ENCODE data around the gene EMP2.

The EMP2 gene

DNA sequence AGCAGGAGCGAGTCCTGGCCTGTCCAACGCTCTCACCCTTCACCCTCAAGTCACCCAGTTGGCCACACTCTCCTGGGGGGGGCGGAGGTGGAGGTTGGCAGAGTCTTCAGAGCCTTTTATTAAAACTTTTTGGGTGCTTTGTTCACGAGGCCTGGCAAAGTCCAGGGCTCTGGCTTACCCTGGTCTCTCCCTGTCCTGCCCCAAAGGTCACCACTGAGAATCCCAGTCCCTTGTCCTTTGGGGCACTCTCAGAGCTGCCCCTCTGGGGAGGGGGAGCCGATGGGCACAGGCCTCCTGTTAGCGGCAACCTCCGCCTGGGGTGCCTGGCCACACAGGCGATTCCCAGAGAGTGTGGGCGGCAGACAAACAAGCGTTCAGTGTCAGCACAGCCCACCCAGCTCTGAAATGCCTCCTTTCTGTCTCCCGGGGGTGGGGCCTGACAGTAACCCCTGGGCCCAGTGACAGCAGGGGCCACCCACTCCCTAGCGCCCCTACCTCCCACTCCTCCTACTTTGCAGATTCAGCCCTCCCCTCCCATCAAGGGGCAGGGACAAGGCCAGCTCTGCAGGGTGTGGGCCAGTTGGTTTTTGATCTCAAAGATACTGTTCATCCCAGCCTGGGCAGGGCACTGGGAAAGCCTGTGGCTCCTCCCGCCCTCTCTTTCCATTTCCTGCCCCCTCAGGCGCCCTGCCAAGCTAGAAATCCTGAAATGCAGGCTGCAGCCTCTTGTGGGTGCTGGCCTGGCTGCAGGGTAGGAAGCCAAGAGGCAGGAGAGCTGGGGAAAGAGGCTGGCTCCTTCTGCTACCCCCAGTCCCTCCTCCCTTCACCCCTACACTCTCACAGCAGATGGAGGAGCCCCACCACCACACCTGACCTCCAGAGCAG lies 36.6 kb upstream of the EMP2 start:
- Histone ChIP-seq H3K4me1 (ENCODE audit: control insufficient read depth, insufficient read depth, low read length) (peaks cover 2% of the 10 kb centered on the region), H3K4me3 (ENCODE audit: low read length) (no peak overlapping the region), H3K9ac (ENCODE audit: low read length) (no peak overlapping the region), H3K36me3 (ENCODE audit: control insufficient read depth, insufficient read depth, low read length) (no peaks in the 10 kb centered on the region), H3K27me3 (ENCODE audit: control insufficient read depth, insufficient read depth, low read length) (no peaks in the 10 kb centered on the region), H3K27ac (ENCODE audit: low read depth, low read length) (peak overlapping the region; percentile 50)

DNA sequence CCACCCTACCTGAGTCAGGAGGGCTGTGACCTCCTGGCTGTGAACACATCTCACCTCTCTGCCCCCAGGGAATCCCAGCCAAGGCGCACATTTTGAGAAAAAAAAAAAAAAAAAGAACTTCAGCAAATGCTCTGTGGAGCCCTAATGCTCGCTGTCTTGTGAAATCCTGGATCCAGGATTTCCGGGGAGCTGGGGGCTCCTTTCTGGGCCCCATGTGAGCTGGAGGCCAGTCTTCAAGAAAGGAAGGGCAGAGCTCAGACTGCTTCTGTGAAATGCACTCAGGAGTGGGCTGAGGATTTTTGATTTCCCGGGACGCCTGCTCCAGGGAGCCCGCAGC lies 36.0 kb upstream of the EMP2 start:
- Histone ChIP-seq H3K27me3 (ENCODE audit: control insufficient read depth, insufficient read depth, low read length) (no peaks in the 10 kb centered on the region), H3K27ac (ENCODE audit: low read depth, low read length) (peak overlapping the region; percentile 50), H3K9ac (ENCODE audit: low read length) (no peak overlapping the region), H3K36me3 (ENCODE audit: control insufficient read depth, insufficient read depth, low read length) (no peaks in the 10 kb centered on the region), H3K4me3 (ENCODE audit: low read length) (no peak overlapping the region), H3K4me1 (ENCODE audit: control insufficient read depth, insufficient read depth, low read length) (peaks cover 2% of the 10 kb centered on the region)

DNA sequence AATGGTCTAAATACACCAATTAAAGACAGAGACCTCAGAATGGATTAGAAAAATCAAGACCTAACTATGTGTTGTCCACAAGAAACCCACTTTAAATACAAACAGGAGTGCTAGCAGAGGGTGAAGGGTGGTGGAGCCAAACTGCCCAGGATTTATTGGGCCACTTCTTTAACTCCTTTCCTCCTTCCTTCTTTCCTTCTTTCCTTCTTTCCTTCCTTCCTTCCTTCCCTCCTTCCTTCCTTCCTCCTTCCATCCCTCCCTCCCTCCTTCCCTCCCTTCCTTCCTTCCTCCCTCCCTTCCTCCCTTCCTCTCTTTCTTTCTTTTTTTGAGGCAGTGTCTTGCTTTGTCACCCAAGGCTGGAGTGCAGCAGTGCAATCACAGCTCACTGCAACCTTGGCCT lies 34.3 kb upstream of the EMP2 start:
- Histone ChIP-seq H3K36me3 (ENCODE audit: control insufficient read depth, insufficient read depth, low read length) (no peaks in the 10 kb centered on the region), H3K9ac (ENCODE audit: low read length) (no peak overlapping the region), H3K4me1 (ENCODE audit: control insufficient read depth, insufficient read depth, low read length) (peaks cover 2% of the 10 kb centered on the region), H3K27ac (ENCODE audit: low read depth, low read length) (no peak overlapping the region), H3K4me3 (ENCODE audit: low read length) (no peak overlapping the region), H3K27me3 (ENCODE audit: control insufficient read depth, insufficient read depth, low read length) (no peaks in the 10 kb centered on the region)

DNA sequence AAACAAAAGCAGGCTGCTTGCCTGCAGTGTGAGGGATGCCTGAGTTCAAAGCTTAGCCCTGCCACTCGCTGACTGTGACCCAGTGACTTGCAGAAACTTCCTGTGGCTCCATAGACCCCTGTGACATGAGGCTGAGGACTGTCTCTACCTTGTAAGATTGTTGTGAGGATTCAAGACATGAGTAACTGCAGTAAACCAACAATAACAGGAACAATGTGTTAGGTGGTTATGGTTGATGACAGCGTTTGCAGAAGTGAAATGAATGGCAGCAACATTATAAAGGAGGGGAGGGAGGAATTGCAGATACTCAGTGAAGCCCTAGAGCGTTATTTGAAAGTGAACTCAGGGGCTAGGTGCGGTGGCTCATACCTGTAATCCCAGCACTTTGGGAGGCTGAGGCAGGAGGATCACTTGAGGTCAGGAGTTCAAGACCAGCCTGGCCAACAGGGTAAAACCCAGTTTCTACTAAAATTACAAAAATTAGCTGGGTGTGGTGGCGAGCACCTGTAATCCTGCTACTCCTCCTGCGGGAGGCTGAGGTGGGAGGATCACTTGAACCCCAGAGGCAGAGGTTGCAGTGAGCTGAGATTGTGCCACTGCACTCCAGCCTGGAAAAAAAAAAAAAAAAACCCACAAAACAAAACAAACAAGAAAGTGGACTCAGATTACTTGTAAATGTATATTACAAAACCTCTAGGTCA lies 33.5 kb upstream of the EMP2 start:
- Histone ChIP-seq H3K27me3 (ENCODE audit: control insufficient read depth, insufficient read depth, low read length) (no peaks in the 10 kb centered on the region), H3K4me3 (ENCODE audit: low read length) (no peak overlapping the region), H3K36me3 (ENCODE audit: control insufficient read depth, insufficient read depth, low read length) (no peaks in the 10 kb centered on the region), H3K9ac (ENCODE audit: low read length) (no peak overlapping the region), H3K4me1 (ENCODE audit: control insufficient read depth, insufficient read depth, low read length) (peaks cover 6% of the 10 kb centered on the region), H3K27ac (ENCODE audit: low read depth, low read length) (no peak overlapping the region)

DNA sequence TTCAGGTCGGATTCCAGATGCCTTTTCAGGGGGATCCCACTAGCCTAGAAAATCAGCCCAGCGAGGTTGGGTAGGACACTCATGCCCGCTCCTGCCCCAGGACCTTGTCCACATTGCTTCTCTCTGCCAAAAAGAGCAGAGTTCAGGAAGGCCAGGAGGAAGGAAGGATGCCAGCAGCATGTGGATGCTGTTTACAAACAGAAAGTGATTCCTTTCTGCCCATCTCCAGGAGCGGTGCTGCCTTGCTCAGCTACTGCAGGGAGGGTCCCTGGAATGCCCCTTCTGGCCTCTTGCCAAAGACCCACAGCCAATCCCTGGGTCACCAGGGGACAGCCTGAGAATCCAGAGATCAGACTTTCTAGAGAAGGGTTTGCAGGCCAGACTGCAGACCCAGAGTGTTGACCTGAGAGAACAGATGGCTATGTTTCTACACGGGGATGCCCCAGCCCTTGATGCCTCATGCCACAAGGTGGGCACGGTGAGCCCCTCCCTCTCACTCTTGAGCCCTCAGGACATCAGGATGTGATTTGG lies 32.3 kb upstream of the EMP2 start:
- Histone ChIP-seq H3K27me3 (ENCODE audit: control insufficient read depth, insufficient read depth, low read length) (no peaks in the 10 kb centered on the region), H3K36me3 (ENCODE audit: control insufficient read depth, insufficient read depth, low read length) (no peaks in the 10 kb centered on the region)

DNA sequence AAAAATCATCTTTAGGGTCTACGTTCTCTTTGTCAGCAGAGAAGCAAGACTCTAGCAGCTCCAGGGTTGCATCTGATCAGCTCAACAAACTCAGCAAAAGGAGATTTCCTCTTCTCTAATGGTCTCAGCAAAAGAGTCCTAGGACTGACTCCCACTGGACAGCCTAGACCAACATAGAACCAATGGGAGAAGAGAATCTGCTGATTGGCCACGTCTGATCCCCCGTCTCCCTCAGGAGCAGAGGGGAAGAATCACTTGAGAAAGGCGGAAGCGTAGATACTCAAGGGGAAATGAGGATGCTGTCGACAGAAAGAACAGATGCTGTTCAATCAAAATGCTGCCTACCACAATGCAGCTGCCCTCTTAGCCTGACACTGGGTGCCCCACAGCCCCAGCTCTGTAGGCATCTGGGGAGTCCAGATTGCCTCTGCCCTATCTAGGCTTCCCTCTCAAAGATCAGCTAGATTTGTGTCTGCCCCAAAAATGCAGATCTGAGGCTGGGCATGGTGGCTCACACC lies 31.5 kb upstream of the EMP2 start:
- Histone ChIP-seq H3K9ac (ENCODE audit: low read length) (no peak overlapping the region), H3K27ac (ENCODE audit: low read depth, low read length) (no peak overlapping the region)

More for the DNA sequence above, 32.3 kb upstream of the EMP2 start:
- Histone ChIP-seq H3K4me3 (ENCODE audit: low read length) (no peak overlapping the region), H3K4me1 (ENCODE audit: control insufficient read depth, insufficient read depth, low read length) (peaks cover 8% of the 10 kb centered on the region), H3K27ac (ENCODE audit: low read depth, low read length) (no peak overlapping the region), H3K9ac (ENCODE audit: low read length) (no peak overlapping the region)

DNA sequence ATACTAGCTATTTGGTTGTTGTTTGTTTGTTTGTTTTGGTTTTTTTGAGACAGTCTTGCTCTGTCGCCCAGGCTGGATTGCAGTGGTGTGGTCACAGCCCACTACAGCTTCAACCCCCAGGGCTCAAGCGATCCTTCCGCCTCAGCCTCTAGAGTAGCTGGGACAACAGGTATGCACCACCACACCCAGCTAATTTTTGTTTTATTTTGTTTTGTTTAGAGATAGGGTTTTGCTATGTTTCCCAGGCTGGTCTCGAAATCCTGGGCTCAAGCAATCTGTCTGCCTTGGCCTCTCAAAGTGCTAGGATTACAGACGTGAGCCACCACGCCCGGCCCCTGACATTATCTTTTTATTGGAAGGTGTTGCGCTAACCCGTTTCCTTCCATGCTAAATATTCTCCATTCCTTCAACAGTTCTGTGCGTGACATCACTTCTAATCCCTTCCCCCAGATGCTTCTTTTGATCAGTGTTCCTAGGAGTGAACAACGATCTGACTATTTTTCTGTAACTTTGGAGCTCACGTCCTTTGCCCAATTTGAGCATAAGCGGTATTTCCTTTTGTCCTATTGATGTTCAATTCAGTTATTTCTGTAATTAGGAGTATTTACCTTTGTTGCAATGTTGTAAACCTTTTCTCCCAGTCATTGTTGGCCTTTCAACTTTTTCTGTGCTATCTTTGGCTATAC lies 30.2 kb upstream of the EMP2 start:
- Histone ChIP-seq H3K9ac (ENCODE audit: low read length) (no peak overlapping the region), H3K4me1 (ENCODE audit: control insufficient read depth, insufficient read depth, low read length) (peaks cover 6% of the 10 kb centered on the region), H3K27ac (ENCODE audit: low read depth, low read length) (no peak overlapping the region)

More for the DNA sequence above, 31.5 kb upstream of the EMP2 start:
- peaks cover 6% of the 10 kb centered on the region for H3K4me1 ChIP-seq (ENCODE audit: control insufficient read depth, insufficient read depth, low read length)
- H3K4me3 ChIP-seq (ENCODE audit: low read length): no peak overlapping the region
- H3K36me3 ChIP-seq (ENCODE audit: control insufficient read depth, insufficient read depth, low read length): no peaks in the 10 kb centered on the region
- H3K27me3 ChIP-seq (ENCODE audit: control insufficient read depth, insufficient read depth, low read length): no peaks in the 10 kb centered on the region

DNA sequence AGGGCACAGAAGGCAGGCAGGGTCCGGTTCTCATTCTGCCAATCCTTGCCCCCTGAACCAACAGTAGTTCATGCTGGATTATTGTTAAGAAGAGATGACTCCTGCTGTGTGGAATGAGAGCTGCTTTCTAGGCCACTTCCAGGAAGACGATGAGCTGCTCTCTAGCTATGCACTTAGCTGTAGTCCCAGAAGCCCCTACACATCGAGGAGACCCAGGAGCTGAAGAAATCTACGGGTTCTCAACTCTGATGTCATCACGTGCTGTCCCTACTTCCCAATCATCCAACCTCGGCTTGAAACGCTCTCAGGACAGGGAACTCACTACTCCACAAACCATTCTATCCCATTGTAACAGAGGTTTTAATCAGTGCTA lies 29.0 kb upstream of the EMP2 start:
- Histone ChIP-seq H3K36me3 (ENCODE audit: control insufficient read depth, insufficient read depth, low read length) (no peaks in the 10 kb centered on the region), H3K27me3 (ENCODE audit: control insufficient read depth, insufficient read depth, low read length) (no peaks in the 10 kb centered on the region), H3K4me1 (ENCODE audit: control insufficient read depth, insufficient read depth, low read length) (peaks cover 6% of the 10 kb centered on the region), H3K4me3 (ENCODE audit: low read length) (no peak overlapping the region), H3K27ac (ENCODE audit: low read depth, low read length) (peak overlapping the region; percentile 72), H3K9ac (ENCODE audit: low read length) (no peak overlapping the region)

More for the DNA sequence above, 30.2 kb upstream of the EMP2 start:
- Histone ChIP-seq H3K4me3 (ENCODE audit: low read length) (no peak overlapping the region), H3K27me3 (ENCODE audit: control insufficient read depth, insufficient read depth, low read length) (no peaks in the 10 kb centered on the region), H3K36me3 (ENCODE audit: control insufficient read depth, insufficient read depth, low read length) (no peaks in the 10 kb centered on the region)

DNA sequence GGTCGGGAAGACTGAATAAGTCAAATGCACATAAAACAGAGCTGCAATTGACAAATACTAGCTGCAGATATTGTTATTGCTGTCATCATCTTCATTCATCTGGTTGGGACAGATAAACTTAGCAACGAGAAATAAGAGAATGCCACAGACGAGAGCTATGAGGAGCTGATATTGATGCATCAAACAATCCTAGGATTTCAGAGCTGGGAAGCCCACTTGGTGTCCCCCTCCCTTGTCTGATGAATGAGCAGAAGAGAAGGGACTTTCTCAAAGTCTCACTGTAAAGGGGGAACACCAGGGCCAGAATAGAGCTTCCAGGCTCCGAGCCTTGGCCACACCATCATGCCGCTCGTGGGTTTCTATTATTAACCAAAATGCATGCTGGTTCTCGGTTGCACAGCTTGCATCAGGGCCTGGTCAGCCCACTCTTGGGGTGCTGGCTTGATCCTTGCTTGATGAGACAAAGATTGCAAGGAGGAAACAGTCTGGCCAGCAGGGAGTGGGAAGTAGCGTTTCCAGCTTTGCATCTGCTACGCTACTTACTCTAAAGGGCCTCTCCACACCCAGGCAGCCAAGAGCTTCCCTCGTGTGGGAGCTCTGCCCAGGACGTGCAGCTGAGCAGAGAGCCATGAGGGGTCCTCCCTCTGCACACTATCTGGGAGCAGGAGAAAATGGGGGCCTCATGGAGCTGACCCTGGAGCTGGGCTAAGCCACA lies 28.4 kb upstream of the EMP2 start:
- Histone ChIP-seq H3K27me3 (ENCODE audit: control insufficient read depth, insufficient read depth, low read length) (no peaks in the 10 kb centered on the region), H3K27ac (ENCODE audit: low read depth, low read length) (peak overlapping the region; percentile 72), H3K36me3 (ENCODE audit: control insufficient read depth, insufficient read depth, low read length) (no peaks in the 10 kb centered on the region), H3K4me3 (ENCODE audit: low read length) (no peak overlapping the region), H3K4me1 (ENCODE audit: control insufficient read depth, insufficient read depth, low read length) (peaks cover 6% of the 10 kb centered on the region), H3K9ac (ENCODE audit: low read length) (no peak overlapping the region)

DNA sequence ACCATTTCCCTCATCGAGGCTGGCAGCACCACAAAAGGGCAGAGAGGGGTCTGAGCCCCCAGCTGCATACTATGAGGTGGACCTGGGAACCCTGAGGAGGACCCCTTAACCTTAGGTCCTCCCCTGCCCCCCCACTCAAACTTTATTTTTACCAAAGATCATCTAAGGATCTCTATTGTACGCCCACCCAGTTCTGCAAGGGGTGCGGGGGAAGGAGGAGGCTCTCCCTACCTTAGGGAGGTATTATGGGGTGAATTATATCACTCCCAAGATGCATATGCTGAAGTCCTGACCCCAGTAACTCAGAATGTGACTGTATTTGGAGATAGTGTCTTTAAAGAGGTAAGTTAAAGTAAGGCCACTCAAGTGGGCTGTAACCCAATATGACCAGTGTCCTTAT lies 26.8 kb upstream of the EMP2 start:
- no peaks in the 10 kb centered on the region for H3K27me3 ChIP-seq (ENCODE audit: control insufficient read depth, insufficient read depth, low read length)
- H3K27ac ChIP-seq (ENCODE audit: low read depth, low read length): no peak overlapping the region
- peaks cover 6% of the 10 kb centered on the region for H3K4me1 ChIP-seq (ENCODE audit: control insufficient read depth, insufficient read depth, low read length)
- no peak overlapping the region for H3K4me3 ChIP-seq (ENCODE audit: low read length)
- H3K36me3 ChIP-seq (ENCODE audit: control insufficient read depth, insufficient read depth, low read length): no peaks in the 10 kb centered on the region
- H3K9ac ChIP-seq (ENCODE audit: low read length): no peak overlapping the region

DNA sequence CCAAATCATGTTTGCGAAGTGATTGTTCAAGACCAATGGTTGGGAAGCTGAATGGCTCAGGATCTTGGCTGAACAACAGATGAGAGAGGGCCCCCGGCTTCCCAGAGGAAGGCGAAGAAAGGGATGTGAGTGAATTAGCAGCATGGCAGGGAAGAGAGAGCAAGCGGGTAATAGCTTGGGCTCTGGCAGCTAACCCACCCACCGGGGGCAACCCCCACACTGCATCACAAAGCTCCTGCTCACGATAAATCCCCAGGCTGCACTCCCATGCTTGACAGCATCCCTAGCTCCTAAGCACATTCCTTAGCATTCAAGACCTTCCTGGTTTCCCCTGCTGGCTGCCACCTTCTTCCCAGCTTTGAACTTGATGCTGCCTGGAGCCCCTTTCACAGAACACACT lies 26.2 kb upstream of the EMP2 start:
- Histone ChIP-seq H3K4me3 (ENCODE audit: low read length) (no peak overlapping the region), H3K36me3 (ENCODE audit: control insufficient read depth, insufficient read depth, low read length) (no peaks in the 10 kb centered on the region), H3K4me1 (ENCODE audit: control insufficient read depth, insufficient read depth, low read length) (peaks cover 12% of the 10 kb centered on the region), H3K27me3 (ENCODE audit: control insufficient read depth, insufficient read depth, low read length) (no peaks in the 10 kb centered on the region), H3K27ac (ENCODE audit: low read depth, low read length) (no peak overlapping the region), H3K9ac (ENCODE audit: low read length) (no peak overlapping the region)

DNA sequence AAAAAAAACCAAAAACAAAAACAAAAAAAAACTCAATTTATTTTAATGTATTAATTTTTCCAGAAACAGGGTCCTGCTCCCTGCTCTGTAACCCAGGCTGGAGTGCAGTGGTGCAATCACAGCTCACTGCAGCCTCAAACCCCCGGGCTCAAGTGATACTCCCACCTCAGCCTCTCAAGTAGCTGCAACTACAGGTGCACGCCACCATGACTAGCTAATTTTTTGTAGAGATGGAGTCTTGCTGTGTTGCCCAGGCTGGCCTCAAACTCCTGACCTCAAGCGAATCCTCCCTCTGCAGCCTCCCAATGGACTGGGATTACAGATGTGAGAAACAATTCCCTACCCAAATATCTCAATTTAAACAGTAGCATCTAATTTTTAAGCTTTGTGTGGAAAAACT lies 25.2 kb upstream of the EMP2 start:
- Histone ChIP-seq H3K27ac (ENCODE audit: low read depth, low read length) (no peak overlapping the region), H3K9ac (ENCODE audit: low read length) (no peak overlapping the region), H3K36me3 (ENCODE audit: control insufficient read depth, insufficient read depth, low read length) (no peaks in the 10 kb centered on the region), H3K4me1 (ENCODE audit: control insufficient read depth, insufficient read depth, low read length) (peaks cover 16% of the 10 kb centered on the region), H3K4me3 (ENCODE audit: low read length) (no peak overlapping the region), H3K27me3 (ENCODE audit: control insufficient read depth, insufficient read depth, low read length) (no peaks in the 10 kb centered on the region)

Measured in rectal smooth muscle tissue (tissue), 1 donor.